ENCODE measurements around the gene TFEC.

DNA sequence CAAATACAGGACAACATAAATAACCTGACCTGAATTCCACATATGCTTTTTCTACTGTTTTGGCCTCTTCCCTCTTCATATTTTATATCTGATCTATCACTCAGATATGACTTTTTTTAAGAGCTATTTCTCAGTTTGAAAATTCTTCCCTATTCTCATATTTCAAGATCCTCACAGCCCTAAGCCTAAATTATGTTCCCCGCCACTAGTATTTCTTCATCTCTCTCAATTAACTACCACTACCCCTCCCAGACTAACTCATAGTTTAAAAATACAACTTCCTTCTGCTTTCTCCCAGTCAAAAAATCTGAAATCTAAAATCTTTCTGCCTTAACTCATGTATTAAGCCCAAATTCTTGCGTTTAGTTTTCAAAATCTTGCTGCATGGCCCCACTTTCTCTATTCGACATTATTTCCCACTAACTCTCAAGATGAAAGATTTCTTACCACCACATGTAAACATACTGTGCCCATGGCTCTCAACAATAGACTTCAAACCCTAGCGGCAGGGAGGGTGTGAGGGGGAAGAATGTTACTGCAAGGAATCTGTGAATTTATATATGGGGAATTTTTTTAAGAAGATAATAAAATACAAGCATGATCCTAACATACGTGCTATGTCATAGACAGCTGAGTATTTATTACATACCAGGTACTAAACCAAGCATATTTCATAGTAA lies 64.6 kb downstream of the TFEC start:
- TF ChIP-seq, protein P1, sequence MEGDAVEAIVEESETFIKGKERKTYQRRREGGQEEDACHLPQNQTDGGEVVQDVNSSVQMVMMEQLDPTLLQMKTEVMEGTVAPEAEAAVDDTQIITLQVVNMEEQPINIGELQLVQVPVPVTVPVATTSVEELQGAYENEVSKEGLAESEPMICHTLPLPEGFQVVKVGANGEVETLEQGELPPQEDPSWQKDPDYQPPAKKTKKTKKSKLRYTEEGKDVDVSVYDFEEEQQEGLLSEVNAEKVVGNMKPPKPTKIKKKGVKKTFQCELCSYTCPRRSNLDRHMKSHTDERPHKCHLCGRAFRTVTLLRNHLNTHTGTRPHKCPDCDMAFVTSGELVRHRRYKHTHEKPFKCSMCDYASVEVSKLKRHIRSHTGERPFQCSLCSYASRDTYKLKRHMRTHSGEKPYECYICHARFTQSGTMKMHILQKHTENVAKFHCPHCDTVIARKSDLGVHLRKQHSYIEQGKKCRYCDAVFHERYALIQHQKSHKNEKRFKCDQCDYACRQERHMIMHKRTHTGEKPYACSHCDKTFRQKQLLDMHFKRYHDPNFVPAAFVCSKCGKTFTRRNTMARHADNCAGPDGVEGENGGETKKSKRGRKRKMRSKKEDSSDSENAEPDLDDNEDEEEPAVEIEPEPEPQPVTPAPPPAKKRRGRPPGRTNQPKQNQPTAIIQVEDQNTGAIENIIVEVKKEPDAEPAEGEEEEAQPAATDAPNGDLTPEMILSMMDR (IDR thresholded peaks at IDR 0.05; ENCODE audit: insufficient read depth, low read length, poor library complexity, severe bottlenecking), result no peak
- TF ChIP-seq EZH2phosphoT487 (conservative IDR thresholded peaks at IDR 0.05; ENCODE audit: low read length), result no peak

Measured in SU-DHL-6 (cell line).